HL-60 (cell line): Measurements from ENCODE around the gene PRDX3.

ENCODE experiments used
- GABPA ChIP-seq: IDR thresholded peaks from 2 replicates; pipeline ENCODE4 v1.6.1; 2012; ENCODE audit warnings: low read depth
- POLR2AphosphoS5 ChIP-seq: IDR thresholded peaks from 2 replicates; pipeline ENCODE4 v1.6.1; 2012; ENCODE audit warnings: low read depth
- TF ChIP-seq, protein P1 (sequence below): IDR thresholded peaks from one replicate; pipeline ENCODE4 v1.5.1; 2011; ENCODE audit warnings: low read length, control low read depth, inconsistent platforms; ENCODE audit not compliant: insufficient read depth
- TF ChIP-seq, protein P2 (sequence below): IDR thresholded peaks from 2 replicates; pipeline ENCODE4 v1.6.1; 2012; ENCODE audit warnings: low read depth; ENCODE audit not compliant: insufficient replicate concordance

DNA sequence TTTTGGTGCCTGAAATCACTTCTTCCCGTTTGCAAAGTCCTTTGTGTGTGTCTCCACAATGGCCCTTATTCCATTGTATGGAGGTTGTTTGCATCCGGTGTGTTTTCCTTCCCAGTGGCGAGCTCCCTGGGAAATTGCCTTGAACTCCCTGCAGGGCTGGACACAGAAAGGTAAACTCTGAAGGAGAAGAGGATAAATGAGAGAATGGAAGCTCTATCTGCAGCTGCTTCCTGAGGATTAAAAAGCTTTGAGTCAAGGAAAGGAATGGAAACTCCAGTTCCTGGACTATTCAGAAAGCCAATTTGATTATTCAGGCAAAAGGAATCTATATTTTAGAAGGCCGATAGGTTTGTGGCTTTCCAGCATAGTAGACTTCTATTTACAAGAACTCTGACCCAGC, 24.4 kb upstream of the PRDX3 start:
- TF ChIP-seq, protein P1, sequence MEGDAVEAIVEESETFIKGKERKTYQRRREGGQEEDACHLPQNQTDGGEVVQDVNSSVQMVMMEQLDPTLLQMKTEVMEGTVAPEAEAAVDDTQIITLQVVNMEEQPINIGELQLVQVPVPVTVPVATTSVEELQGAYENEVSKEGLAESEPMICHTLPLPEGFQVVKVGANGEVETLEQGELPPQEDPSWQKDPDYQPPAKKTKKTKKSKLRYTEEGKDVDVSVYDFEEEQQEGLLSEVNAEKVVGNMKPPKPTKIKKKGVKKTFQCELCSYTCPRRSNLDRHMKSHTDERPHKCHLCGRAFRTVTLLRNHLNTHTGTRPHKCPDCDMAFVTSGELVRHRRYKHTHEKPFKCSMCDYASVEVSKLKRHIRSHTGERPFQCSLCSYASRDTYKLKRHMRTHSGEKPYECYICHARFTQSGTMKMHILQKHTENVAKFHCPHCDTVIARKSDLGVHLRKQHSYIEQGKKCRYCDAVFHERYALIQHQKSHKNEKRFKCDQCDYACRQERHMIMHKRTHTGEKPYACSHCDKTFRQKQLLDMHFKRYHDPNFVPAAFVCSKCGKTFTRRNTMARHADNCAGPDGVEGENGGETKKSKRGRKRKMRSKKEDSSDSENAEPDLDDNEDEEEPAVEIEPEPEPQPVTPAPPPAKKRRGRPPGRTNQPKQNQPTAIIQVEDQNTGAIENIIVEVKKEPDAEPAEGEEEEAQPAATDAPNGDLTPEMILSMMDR = no peak
- TF ChIP-seq POLR2AphosphoS5 (no peak), GABPA (no peak)
- TF ChIP-seq, protein P2, sequence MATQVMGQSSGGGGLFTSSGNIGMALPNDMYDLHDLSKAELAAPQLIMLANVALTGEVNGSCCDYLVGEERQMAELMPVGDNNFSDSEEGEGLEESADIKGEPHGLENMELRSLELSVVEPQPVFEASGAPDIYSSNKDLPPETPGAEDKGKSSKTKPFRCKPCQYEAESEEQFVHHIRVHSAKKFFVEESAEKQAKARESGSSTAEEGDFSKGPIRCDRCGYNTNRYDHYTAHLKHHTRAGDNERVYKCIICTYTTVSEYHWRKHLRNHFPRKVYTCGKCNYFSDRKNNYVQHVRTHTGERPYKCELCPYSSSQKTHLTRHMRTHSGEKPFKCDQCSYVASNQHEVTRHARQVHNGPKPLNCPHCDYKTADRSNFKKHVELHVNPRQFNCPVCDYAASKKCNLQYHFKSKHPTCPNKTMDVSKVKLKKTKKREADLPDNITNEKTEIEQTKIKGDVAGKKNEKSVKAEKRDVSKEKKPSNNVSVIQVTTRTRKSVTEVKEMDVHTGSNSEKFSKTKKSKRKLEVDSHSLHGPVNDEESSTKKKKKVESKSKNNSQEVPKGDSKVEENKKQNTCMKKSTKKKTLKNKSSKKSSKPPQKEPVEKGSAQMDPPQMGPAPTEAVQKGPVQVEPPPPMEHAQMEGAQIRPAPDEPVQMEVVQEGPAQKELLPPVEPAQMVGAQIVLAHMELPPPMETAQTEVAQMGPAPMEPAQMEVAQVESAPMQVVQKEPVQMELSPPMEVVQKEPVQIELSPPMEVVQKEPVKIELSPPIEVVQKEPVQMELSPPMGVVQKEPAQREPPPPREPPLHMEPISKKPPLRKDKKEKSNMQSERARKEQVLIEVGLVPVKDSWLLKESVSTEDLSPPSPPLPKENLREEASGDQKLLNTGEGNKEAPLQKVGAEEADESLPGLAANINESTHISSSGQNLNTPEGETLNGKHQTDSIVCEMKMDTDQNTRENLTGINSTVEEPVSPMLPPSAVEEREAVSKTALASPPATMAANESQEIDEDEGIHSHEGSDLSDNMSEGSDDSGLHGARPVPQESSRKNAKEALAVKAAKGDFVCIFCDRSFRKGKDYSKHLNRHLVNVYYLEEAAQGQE = no peak
